Trophoblast cell (in vitro differentiated cells and primary cell): ENCODE measurements around the gene MYOCD.

Experiments used
- DNase-seq, 2 donors: peaks; one replicate each; pipeline ENCODE4 v3.0.0-alpha.2; 2016
- H2AFZ ChIP-seq: 2 replicates; pipeline ENCODE4 v1.6.1; 2013; ENCODE audit warnings: low read length, moderate library complexity, mild to moderate bottlenecking; ENCODE audit not compliant: insufficient read depth, poor library complexity
- H2AK5ac ChIP-seq: 2 replicates; pipeline ENCODE4 v1.6.1; 2013; ENCODE audit warnings: mild to moderate bottlenecking, low read length
- H2BK120ac ChIP-seq: 2 replicates; pipeline ENCODE4 v1.6.1; 2013; ENCODE audit warnings: low read length, mild to moderate bottlenecking, moderate library complexity; ENCODE audit not compliant: insufficient read depth, poor library complexity
- H2BK12ac ChIP-seq: 2 replicates; pipeline ENCODE4 v1.6.1; 2013; ENCODE audit warnings: mild to moderate bottlenecking, low read length, moderate library complexity
- H2BK5ac ChIP-seq: 2 replicates; pipeline ENCODE4 v1.6.1; 2013; ENCODE audit warnings: low read length, low read depth, moderate library complexity, mild to moderate bottlenecking; ENCODE audit not compliant: poor library complexity
- H3K14ac ChIP-seq: 2 replicates; pipeline ENCODE4 v1.6.1; 2013; ENCODE audit warnings: mild to moderate bottlenecking, low read length
- H3K18ac ChIP-seq: 2 replicates; pipeline ENCODE4 v1.6.1; 2013; ENCODE audit warnings: mild to moderate bottlenecking, low read length
- H3K23ac ChIP-seq: 2 replicates; pipeline ENCODE4 v1.6.1; 2013; ENCODE audit warnings: low read length
- H3K27ac ChIP-seq: 2 replicates; pipeline ENCODE4 v1.5.1; 2013; ENCODE audit warnings: low read depth, mild to moderate bottlenecking, inconsistent platforms, low read length, moderate library complexity
- H3K27me3 ChIP-seq: 2 replicates; pipeline ENCODE4 v1.6.1; 2013; ENCODE audit warnings: inconsistent platforms, mild to moderate bottlenecking, low read length, moderate library complexity; ENCODE audit not compliant: insufficient read depth
- H3K36me3 ChIP-seq, 2 experiments: 1 replicate in 1 of 2; 2 replicates in 1 of 2; pipeline ENCODE4 v1.6.1; 2013; ENCODE audit warnings: low read length in 2 of 2, mild to moderate bottlenecking in 2 of 2, moderate library complexity in 1 of 2; ENCODE audit not compliant: insufficient read depth in 2 of 2, control insufficient read depth in 1 of 2
- H3K4ac ChIP-seq: 2 replicates; pipeline ENCODE4 v1.6.1; 2013; ENCODE audit warnings: low read depth, mild to moderate bottlenecking, low read length, moderate library complexity
- H3K4me1 ChIP-seq, 2 experiments: 1 replicate in 1 of 2; 2 replicates in 1 of 2; pipeline ENCODE4 v1.6.1; 2013; ENCODE audit warnings: low read length in 2 of 2, mild to moderate bottlenecking in 2 of 2, moderate library complexity in 1 of 2; ENCODE audit not compliant: insufficient read depth in 2 of 2, control insufficient read depth in 1 of 2
- H3K4me2 ChIP-seq: 2 replicates; pipeline ENCODE4 v1.6.1; 2013; ENCODE audit warnings: inconsistent platforms, mild to moderate bottlenecking, low read length, moderate library complexity
- H3K4me3 ChIP-seq: 2 replicates; pipeline ENCODE4 v1.5.1; 2013; ENCODE audit warnings: mild to moderate bottlenecking, low read depth, low read length, inconsistent platforms
- H3K79me1 ChIP-seq: one replicate; pipeline ENCODE4 v1.6.1; 2013; ENCODE audit warnings: low read length
- H3K79me2 ChIP-seq: 2 replicates; pipeline ENCODE4 v1.6.1; 2013; ENCODE audit warnings: low read length, mild to moderate bottlenecking; ENCODE audit not compliant: control insufficient read depth, insufficient read depth, poor library complexity
- H3K9ac ChIP-seq: 2 replicates; pipeline ENCODE4 v1.6.1; 2013; ENCODE audit warnings: mild to moderate bottlenecking, low read length
- H3K9me3 ChIP-seq: 2 replicates; pipeline ENCODE4 v1.6.1; 2013; ENCODE audit warnings: low read depth, mild to moderate bottlenecking, control low read depth, inconsistent platforms, low read length; ENCODE audit not compliant: insufficient read depth
- H4K12ac ChIP-seq: 2 replicates; pipeline ENCODE4 v1.6.1; 2013; ENCODE audit warnings: low read depth, mild to moderate bottlenecking, low read length, moderate library complexity
- H4K8ac ChIP-seq: 2 replicates; pipeline ENCODE4 v1.6.1; 2013; ENCODE audit warnings: low read depth, mild to moderate bottlenecking, low read length, moderate library complexity
- H4K91ac ChIP-seq: one replicate; pipeline ENCODE4 v1.6.1; 2013; ENCODE audit warnings: low read depth, mild to moderate bottlenecking, low read length, moderate library complexity
- WGBS: extraction: QIAGEN DNeasy Blood & Tissue Kit; methylation state at CpG from one replicate; pipeline ENCODE4 v1.1.7; 2013; ENCODE audit warnings: missing lambda C conversion rate; ENCODE audit not compliant: insufficient read length, insufficient coverage; ENCODE audit errors: extremely low coverage; 5-methylcytosine and 5-hydroxymethylcytosine counted together

Gene MYOCD

DNA sequence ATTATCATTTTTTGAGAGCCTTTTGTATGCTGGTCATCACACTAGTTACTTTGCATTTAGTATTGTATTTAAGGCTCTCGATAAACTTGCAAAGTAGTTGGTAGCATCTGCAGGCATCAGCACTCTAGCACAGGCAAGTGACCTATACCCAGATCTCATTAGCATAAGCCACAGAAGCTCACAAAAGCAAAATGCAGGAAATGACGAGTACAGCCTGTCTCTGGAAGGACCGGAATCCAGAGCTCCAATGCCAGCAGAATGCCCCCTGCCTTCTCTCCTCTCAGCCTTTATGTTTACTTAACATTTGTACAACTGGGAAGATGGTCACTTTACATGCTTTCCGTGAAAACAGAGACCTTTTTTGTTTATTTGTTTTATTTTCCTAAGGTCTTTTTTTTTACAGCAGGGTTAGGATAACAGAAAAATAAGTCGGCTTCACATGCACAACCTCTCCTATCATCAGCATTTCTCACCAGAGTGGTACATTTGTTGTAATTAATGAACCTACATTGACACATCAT, 45.4 kb upstream of the MYOCD start:
- Histone ChIP-seq H3K27me3 (no peaks in the 10 kb centered on the region), H2AK5ac (no peak overlapping the region), H2BK5ac (no peak overlapping the region), H2AFZ (no peak overlapping the region), H3K23ac (no peak overlapping the region), H3K4me2 (no peak overlapping the region), H3K9me3 (no peaks in the 10 kb centered on the region), H3K4me1 (peaks cover under 1 to 4% of the 10 kb centered on the region in 2 experiments), H3K18ac (no peak overlapping the region), H3K27ac (no peak overlapping the region), H2BK12ac (no peak overlapping the region), H2BK120ac (no peak overlapping the region), H3K9ac (no peak overlapping the region), H3K4ac (no peak overlapping the region), H3K79me1 (peaks cover 5% of the 10 kb centered on the region), H4K8ac (no peak overlapping the region), H4K12ac (no peak overlapping the region), H3K4me3 (no peak overlapping the region), H3K79me2 (no peaks in the 10 kb centered on the region), H4K91ac (no peak overlapping the region), H3K14ac (no peak overlapping the region), H3K36me3 (no peaks in the 10 kb centered on the region)
- no CpG with 5 or more reads among the region's 5 CpGs for WGBS
- DNase-seq = peak in 1 of 2 donors; percentile 9

- DNase-seq = peak; percentile 3 to 50
- no peak overlapping the region for H3K14ac ChIP-seq
- H3K36me3 ChIP-seq = no peaks in the 10 kb centered on the region
Observed at GRCh38 chr17:12622726-12623125, 43.0 kb upstream of the MYOCD start.

GRCh38 chr17:12623220-12623848, 42.4 kb upstream of the MYOCD start:
- peak overlapping the region; percentile 63 for H2BK12ac ChIP-seq
- H4K8ac ChIP-seq = no peak overlapping the region
- H3K27me3 ChIP-seq = no peaks in the 10 kb centered on the region
- no peak overlapping the region for H2AFZ ChIP-seq
- WGBS = no CpG with 5 or more reads among the region's 16 CpGs
- no peaks in the 10 kb centered on the region for H3K79me2 ChIP-seq
- H3K27ac ChIP-seq = no peak overlapping the region
- DNase-seq = no peak
- H3K79me1 ChIP-seq = peaks cover 16% of the 10 kb centered on the region
- H3K9ac ChIP-seq = no peak overlapping the region
- no peak overlapping the region for H3K4me2 ChIP-seq
- H3K4me3 ChIP-seq = no peak overlapping the region
- H3K18ac ChIP-seq = no peak overlapping the region
- peak overlapping the region; percentile 66 for H2AK5ac ChIP-seq
- no peak overlapping the region for H2BK120ac ChIP-seq
- no peak overlapping the region for H3K14ac ChIP-seq
- no peak overlapping the region for H3K4ac ChIP-seq
- peaks cover 6 to 10% of the 10 kb centered on the region in 2 experiments for H3K4me1 ChIP-seq
- peaks cover 1% of the 10 kb centered on the region for H3K9me3 ChIP-seq
- H3K23ac ChIP-seq = no peak overlapping the region
- peak overlapping the region; percentile 42 for H4K91ac ChIP-seq
- H2BK5ac ChIP-seq = no peak overlapping the region
- no peak overlapping the region for H4K12ac ChIP-seq
- H3K36me3 ChIP-seq = no peaks in the 10 kb centered on the region

More at GRCh38 chr17:12622726-12623125, 43.0 kb upstream of the MYOCD start:
- no peak overlapping the region for H3K9ac ChIP-seq
- H2BK12ac ChIP-seq = no peak overlapping the region
- no peak overlapping the region for H3K4me2 ChIP-seq
- H2BK5ac ChIP-seq = no peak overlapping the region
- H2AFZ ChIP-seq = no peak overlapping the region
- no peak overlapping the region for H2BK120ac ChIP-seq
- no peak overlapping the region for H4K91ac ChIP-seq
- no peak overlapping the region for H4K12ac ChIP-seq
- no peak overlapping the region for H3K18ac ChIP-seq
- WGBS = no CpG with 5 or more reads among the region's 11 CpGs
- H3K23ac ChIP-seq = no peak overlapping the region
- H3K79me2 ChIP-seq = no peaks in the 10 kb centered on the region
- H3K27me3 ChIP-seq = no peaks in the 10 kb centered on the region
- peaks cover 6 to 9% of the 10 kb centered on the region in 2 experiments for H3K4me1 ChIP-seq
- no peak overlapping the region for H3K4me3 ChIP-seq
- no peak overlapping the region for H2AK5ac ChIP-seq
- H3K4ac ChIP-seq = no peak overlapping the region
- peaks cover 1% of the 10 kb centered on the region for H3K9me3 ChIP-seq
- H3K27ac ChIP-seq = no peak overlapping the region
- no peak overlapping the region for H4K8ac ChIP-seq
- H3K79me1 ChIP-seq = peaks cover 15% of the 10 kb centered on the region

DNA sequence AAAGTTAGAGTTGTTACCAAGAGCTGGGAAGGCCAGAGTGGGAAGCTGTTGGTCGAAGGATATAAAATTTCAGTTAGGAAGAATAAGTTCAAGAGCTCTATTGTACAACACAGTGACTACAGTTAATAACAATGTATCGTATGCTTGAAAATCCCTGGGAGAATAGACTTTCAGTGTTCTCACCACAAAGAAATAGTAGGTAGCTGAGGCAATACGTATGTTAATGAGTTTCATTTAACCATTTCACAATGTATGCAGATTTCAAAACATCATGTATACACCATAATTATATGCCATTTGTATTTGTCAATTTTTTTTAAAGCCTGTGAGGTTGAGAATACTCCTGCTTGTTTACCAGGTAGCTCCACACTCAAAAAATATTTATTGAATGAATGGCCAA, 41.5 kb upstream of the MYOCD start:
- H3K18ac ChIP-seq = no peak overlapping the region
- H3K9ac ChIP-seq = no peak overlapping the region
- H3K9me3 ChIP-seq = peaks cover 1% of the 10 kb centered on the region
- no peak overlapping the region for H3K14ac ChIP-seq
- H4K8ac ChIP-seq = no peak overlapping the region
- DNase-seq = no peak
- no peak overlapping the region for H3K4me3 ChIP-seq
- no peak overlapping the region for H4K91ac ChIP-seq
- H3K79me1 ChIP-seq = peaks cover 21% of the 10 kb centered on the region
- no peak overlapping the region for H3K27ac ChIP-seq
- WGBS = no CpG with 5 or more reads among the region's 3 CpGs
- H3K4ac ChIP-seq = no peak overlapping the region
- H3K36me3 ChIP-seq = no peaks in the 10 kb centered on the region
- no peak overlapping the region for H4K12ac ChIP-seq
- no peak overlapping the region for H2BK5ac ChIP-seq
- no peak overlapping the region for H2BK12ac ChIP-seq
- H3K23ac ChIP-seq = no peak overlapping the region
- H2BK120ac ChIP-seq = no peak overlapping the region
- H2AK5ac ChIP-seq = no peak overlapping the region
- peaks cover 6 to 12% of the 10 kb centered on the region in 2 experiments for H3K4me1 ChIP-seq
- H2AFZ ChIP-seq = no peak overlapping the region
- H3K79me2 ChIP-seq = no peaks in the 10 kb centered on the region
- H3K27me3 ChIP-seq = no peaks in the 10 kb centered on the region
- H3K4me2 ChIP-seq = no peak overlapping the region
